Right atrium auricular region (tissue), 2 donors: Measurements from ENCODE around the gene TGFB1I1. TPM values are rescaled to one million over a fixed set of nuclear protein-coding genes. Genes with fewer than 3 reads are reported as not detected.
A peak's percentile ranks its signal among the peaks of the same experiment; 100 is the strongest.
"Not testable (repeated sequence)": the region's sequence is repeated elsewhere in the genome, so short reads cannot be mapped to it uniquely, and the experiment has no call there.

ENCODE experiments used
- DNase-seq: peaks from one replicate; pipeline ENCODE4 v3.0.0-alpha.2; 2019; ENCODE audit warnings: low spot score
- H3K27ac ChIP-seq, 2 donors: fragments of 200-600 bp; sonication (generic); 1 replicate in 1 of 2; 2 replicates in 1 of 2; pipeline ENCODE4 v1.5.1; 2016 to 2019
- H3K27me3 ChIP-seq, 2 donors: fragments of 200-600 bp; sonication (generic); one replicate each; pipeline versions ENCODE4 v1.5.1 to v1.6.0; 2017 to 2019
- H3K36me3 ChIP-seq: fragments of 200-600 bp; sonication (generic); one replicate; pipeline ENCODE4 v1.5.1; 2016
- H3K4me1 ChIP-seq, 2 donors: fragments of 200-600 bp; sonication (generic); one replicate each; pipeline versions ENCODE4 v1.5.1 to v1.6.0; 2017 to 2019
- H3K4me3 ChIP-seq, 2 donors: fragments of 200-600 bp; sonication (generic); 1 replicate in 1 of 2; 2 replicates in 1 of 2; pipeline ENCODE4 v1.5.1; 2017 to 2019; ENCODE audit warnings: mild to moderate bottlenecking in 1 of 2, moderate library complexity in 1 of 2
- H3K9me3 ChIP-seq, 2 donors: fragments of 200-600 bp; sonication (generic); one replicate each; pipeline ENCODE4 v1.5.1; 2019
- CTCF ChIP-seq, 2 donors: fragments of 200-600 bp; sonication (generic); IDR thresholded peaks; one replicate each; pipeline ENCODE4 v1.5.1; 2019; ENCODE audit warnings: antibody characterized with exemption in 2 of 2
- total RNA-seq, 2 donors: library from RNA; depleted of rRNA; stranded (reverse); fragments of >200 nt; gene quantifications; one replicate each; pipeline ENCODE4 v1.1.0, GENCODE V29; 2016

TGFB1I1 gene
- total RNA-seq, 2 donors from 2014 or later: 23.4 to 84.7 TPM

GRCh38 chr16:31483081-31483480, 11.1 kb downstream of the TGFB1I1 start, which contains the start of gene SLC5A2:
TSS of gene SLC5A2 (plus strand) at chr16:31483123. CDS start at chr16:31483137, 14 bp downstream.
- H3K9me3 ChIP-seq: no peaks in the 10 kb centered on the region
- H3K4me1 ChIP-seq: peaks cover 0 to 29% of the 10 kb centered on the region in 2 donors
- no peaks in the 10 kb centered on the region for H3K27me3 ChIP-seq
- TF ChIP-seq CTCF (IDR thresholded peaks at IDR 0.05): no peak
- no peak within 1 kb of the TSS for H3K27ac ChIP-seq
- H3K36me3 ChIP-seq: peaks cover 3% of the 10 kb centered on the region
- no peak for DNase-seq
- no peak within 1 kb of the TSS for H3K4me3 ChIP-seq

- H3K27ac ChIP-seq, H3K4me3 ChIP-seq, H3K9me3 ChIP-seq, H3K27me3 ChIP-seq, DNase-seq, H3K36me3 ChIP-seq: not testable (repeated sequence)
- H3K4me1 ChIP-seq: peaks cover 0 to 37% of the 10 kb centered on the region in 2 donors
Observed at GRCh38 chr16:31484048-31484447, 12.1 kb downstream of the TGFB1I1 start.

GRCh38 chr16:31484491-31485171, 12.7 kb downstream of the TGFB1I1 start:
- H3K4me3 ChIP-seq: no peak overlapping the region
- no peaks in the 10 kb centered on the region for H3K36me3 ChIP-seq
- H3K27ac ChIP-seq: no peak overlapping the region
- peaks cover 0 to 37% of the 10 kb centered on the region in 2 donors for H3K4me1 ChIP-seq
- no peaks in the 10 kb centered on the region for H3K9me3 ChIP-seq
- no peak for DNase-seq
- no peak for TF ChIP-seq CTCF (IDR thresholded peaks at IDR 0.05)
- H3K27me3 ChIP-seq: no peaks in the 10 kb centered on the region

GRCh38 chr16:31485571-31485970, 13.6 kb downstream of the TGFB1I1 start:
- Histone ChIP-seq H3K27ac (no peak overlapping the region), H3K27me3 (no peaks in the 10 kb centered on the region), H3K4me3 (no peak overlapping the region), H3K9me3 (no peaks in the 10 kb centered on the region), H3K36me3 (no peaks in the 10 kb centered on the region), H3K4me1 (peaks cover 0 to 27% of the 10 kb centered on the region in 2 donors)
- DNase-seq: no peak
- TF ChIP-seq CTCF (IDR thresholded peaks at IDR 0.05): no peak

GRCh38 chr16:31486045-31486444, 14.1 kb downstream of the TGFB1I1 start:
- peaks cover 0 to 22% of the 10 kb centered on the region in 2 donors for H3K4me1 ChIP-seq
- DNase-seq: no peak
- H3K4me3 ChIP-seq: no peak overlapping the region
- no peaks in the 10 kb centered on the region for H3K9me3 ChIP-seq
- no peak overlapping the region for H3K27ac ChIP-seq
- TF ChIP-seq CTCF (IDR thresholded peaks at IDR 0.05): no peak
- H3K36me3 ChIP-seq: no peaks in the 10 kb centered on the region
- no peaks in the 10 kb centered on the region for H3K27me3 ChIP-seq

- no peak for TF ChIP-seq CTCF (IDR thresholded peaks at IDR 0.05)
- no peak overlapping the region for H3K27ac ChIP-seq
- DNase-seq: no peak
- H3K4me3 ChIP-seq: peak overlapping the region; percentile 41 to 53
- H3K9me3 ChIP-seq: no peaks in the 10 kb centered on the region
- H3K27me3 ChIP-seq: no peaks in the 10 kb centered on the region
- peaks cover 7% of the 10 kb centered on the region for H3K36me3 ChIP-seq
- H3K4me1 ChIP-seq: peaks cover 0 to 19% of the 10 kb centered on the region in 2 donors
Observed at GRCh38 chr16:31487071-31487719, 15.2 kb downstream of the TGFB1I1 start.
